HG03571 (cell line): ENCODE data around the gene SEC16A.
A peak's percentile ranks its signal among the peaks of the same experiment; 100 is the strongest.

Experiments used
- ATAC-seq: cut with Tn5 transposase; IDR thresholded peaks from one replicate; pipeline ENCODE4 v1.9.1; 2021; ENCODE audit not compliant: unreplicated experiment

Gene SEC16A

DNA sequence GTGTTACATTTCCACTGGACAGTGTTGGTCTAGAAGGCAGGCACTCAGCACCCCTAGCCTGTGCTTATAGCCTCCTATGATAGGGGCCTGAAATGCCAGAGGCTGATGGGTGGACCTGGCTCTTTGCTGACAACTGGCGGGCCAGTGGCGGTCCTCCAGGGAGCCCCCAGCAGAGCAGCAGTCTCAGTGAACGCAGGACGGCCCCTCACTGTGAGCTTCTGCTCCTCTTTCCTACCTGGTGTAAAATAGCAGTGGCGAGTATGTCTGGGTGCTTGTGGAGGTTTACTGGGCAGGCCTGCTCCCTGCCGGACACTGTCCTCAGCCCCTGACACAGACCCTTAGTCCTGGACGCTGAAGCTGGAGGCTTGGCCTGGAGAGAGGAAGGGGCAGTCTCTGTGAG is 3.3 kb upstream of the SEC16A start:
- ATAC-seq: no peak

DNA sequence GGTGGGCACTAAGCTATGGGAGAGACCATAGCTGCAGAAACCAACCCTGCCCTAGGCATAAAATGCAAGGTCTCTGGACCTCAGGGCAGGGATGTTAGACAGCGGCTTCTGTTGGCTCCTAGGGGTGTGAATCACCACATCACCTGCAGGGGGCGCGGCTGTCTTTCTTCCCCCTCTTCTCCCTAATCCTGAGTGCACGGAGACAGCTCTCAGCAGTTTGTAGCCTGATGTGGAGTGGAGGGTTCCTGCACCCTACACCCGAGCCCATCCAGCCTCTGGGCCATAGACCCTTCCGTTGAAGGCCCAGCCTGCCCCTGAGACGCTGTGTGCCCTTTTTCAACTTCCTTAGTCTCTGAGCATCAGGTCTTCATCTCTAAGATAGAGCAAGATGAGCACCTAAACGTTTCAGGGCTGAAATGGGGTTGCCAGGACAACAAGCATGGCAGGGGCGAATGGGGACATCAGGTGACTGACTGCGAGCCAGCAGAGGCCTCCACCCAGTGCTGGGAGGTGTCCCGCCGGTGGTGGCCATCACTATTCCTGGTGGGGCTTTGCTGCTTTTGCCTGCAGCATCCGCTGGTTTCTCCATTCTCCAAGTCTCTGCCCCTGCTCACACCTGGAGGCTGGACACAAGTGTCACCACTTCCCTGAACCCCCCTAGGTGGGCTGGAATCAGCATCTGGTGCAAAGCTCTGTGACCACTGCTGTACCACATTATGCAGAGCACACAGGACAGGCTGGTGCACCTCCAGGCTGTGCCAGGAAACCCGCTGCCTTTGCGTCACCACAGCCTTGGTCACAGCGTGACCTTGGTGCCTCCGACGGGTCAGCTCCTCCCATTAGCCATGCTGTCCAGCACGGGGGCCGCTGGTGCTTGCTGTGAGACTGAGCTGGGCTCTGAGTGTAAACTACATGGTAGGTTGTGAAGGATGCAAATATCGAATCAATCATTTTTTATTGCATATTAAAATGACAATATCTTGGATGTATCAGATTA is 2.5 kb upstream of the SEC16A start:
- no peak for ATAC-seq

DNA sequence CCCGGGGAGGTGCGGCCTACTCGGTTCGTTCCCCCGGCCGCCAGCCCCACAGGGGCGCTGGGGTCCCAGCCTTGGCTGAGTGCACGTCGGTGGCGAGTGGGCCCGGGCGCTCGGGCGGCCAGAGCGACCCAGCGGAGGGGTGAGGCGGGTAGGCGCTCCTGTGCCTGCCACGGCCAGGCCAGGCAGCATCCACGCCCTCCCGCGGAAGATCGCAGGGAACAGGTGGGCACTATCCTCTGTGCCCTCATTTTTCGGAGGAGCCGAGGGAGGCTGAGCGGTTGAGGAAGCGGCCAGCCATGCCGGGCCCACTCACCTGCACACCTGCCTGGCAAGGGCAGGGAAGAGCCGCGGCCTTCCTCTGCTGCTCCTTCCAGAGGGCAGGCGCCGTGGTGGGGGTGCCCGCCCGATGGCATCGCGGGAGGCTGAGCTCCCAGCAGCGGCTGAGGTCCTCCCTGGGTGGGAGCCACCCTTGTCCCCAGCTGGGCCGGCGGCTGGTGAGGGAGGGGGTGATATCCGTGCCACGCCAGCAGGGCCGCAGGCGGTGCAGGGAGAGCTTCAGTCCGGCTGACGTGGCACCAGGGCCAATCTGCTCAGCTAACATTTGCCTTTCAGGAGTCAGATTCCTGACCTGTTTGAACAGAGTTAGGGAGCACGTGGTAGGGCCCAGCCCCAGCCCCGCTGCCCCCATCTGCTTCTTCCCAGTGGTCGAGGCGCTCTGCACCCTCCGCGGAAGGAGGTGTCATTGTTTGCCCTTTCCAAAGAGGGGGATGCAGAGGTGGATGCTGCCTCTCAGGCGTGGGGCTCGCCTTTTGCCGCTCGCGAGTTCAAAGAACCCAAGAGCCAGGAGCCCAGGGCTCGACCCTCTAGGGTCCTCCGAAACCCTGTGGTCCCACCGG is 1.6 kb upstream of the SEC16A start:
- ATAC-seq: no peak

DNA sequence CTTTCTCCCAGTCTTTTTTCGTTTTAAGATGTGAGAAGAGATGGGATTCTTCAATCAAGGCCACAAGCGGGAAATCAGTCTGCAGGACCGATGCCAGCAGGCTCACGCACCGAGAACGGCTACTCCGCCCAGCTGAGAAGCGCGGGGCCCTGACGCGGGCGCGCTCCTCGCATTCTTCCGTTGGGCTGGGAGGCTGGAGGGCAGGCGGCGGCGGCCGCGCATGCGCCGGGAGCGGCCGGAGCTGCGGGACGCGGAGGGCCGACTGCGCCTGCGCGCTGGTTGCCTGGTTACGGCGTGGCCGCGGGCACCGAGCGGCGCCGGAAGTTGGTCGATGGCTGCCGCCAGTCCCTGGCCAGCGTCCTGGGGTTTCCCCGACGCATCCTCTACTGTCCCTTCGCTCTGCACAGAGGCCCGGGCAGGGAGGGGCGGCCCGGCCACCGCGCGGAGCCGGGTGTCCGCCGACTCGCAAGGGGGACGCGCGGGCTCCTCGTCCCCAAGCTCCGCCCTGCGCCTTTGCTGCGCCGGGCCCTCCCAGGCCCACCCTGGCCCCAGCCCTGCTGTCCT is 831 bp upstream of the SEC16A start:
- ATAC-seq: peak; percentile 47

DNA sequence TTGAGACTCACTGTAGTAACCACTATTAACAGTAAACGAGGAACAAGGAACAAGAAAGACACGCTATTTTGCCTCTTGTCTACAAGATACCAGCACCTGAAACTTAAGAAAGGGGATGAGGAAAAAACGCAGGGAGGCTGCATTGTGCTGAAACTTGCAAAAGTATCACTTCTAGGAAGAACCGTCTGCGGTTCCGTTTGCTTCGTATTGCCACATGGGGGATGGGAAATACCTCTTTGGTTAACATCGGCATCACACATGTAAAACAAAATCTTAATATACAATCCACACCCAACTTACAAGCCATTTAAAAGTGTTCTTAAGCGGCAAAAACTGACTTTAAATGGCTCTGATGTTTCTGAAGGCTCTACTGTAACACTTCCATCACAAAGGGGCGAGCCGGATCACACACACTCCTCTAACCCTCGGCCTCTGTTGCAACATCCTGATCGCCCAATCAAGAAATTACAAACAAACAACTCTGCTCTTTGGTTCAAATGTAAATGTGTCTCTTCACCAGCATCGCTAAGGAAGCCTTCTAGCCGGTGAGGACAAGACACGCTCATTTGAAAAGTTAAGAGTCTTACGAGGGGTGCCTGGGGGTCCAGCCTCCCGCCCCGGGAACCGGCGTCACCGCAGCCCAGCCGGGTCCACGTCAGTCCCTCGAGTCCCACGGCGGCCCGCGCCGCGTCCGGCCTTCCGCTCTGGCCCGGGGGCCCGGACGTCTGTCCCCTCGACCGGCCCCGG is 621 bp downstream of the SEC16A start:
- ATAC-seq: no peak

DNA sequence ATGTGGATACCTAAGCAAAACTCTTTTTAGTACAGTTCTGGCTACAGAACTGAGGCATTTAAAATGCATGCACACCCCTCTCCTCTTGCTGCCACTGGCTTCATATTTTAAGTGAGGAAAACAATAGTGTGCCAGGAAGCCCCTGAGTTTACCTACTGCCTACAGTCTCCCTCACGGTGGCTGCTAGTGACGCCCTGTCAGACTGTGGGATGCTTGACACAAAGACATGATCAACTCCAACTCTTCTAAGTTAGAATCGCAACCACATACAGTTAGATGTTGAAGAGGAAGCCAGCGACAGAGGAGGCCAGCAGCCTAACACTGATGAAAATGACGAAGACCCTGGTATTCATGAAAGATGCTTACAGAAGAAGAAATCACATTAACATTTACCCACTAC is 1.3 kb downstream of the SEC16A start:
- ATAC-seq: no peak

DNA sequence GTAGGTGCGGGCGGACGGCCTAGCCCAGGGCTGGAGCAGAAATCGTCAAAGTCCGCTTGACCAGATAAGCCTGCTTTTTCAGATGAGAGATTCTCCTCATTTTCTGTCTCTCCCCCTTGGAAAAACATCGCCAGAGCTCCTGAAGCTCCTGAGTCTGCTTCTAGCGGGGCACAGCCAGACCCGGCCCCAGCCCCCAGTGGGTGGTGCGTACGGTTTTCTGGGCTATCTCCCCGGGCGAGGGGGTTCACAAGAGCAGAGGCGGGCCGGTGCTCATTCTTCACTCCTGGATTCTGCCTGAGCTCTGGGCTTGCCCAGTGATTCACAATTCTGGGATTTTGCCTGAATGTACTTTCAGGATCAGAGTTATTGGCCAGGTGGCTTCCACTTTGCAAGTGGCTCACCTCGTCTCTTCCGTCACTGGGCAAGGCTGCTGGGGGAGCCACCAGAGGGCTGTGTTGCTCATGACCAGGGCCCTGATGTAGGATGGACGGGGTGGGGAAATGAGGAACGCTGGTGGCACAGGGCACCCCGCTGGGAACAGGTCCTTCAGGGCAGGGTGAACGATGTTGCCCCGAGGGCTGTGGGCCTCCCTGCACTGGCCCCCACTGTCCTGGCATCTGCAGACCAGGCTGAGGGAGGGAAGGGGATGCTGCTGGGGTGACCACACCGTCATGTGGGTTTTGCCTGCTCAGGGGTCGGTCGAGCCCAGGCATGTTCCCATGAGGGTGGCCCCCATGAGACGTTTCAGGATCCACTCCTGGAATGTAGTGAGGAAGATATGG is 6.3 kb downstream of the SEC16A start:
- ATAC-seq: no peak

DNA sequence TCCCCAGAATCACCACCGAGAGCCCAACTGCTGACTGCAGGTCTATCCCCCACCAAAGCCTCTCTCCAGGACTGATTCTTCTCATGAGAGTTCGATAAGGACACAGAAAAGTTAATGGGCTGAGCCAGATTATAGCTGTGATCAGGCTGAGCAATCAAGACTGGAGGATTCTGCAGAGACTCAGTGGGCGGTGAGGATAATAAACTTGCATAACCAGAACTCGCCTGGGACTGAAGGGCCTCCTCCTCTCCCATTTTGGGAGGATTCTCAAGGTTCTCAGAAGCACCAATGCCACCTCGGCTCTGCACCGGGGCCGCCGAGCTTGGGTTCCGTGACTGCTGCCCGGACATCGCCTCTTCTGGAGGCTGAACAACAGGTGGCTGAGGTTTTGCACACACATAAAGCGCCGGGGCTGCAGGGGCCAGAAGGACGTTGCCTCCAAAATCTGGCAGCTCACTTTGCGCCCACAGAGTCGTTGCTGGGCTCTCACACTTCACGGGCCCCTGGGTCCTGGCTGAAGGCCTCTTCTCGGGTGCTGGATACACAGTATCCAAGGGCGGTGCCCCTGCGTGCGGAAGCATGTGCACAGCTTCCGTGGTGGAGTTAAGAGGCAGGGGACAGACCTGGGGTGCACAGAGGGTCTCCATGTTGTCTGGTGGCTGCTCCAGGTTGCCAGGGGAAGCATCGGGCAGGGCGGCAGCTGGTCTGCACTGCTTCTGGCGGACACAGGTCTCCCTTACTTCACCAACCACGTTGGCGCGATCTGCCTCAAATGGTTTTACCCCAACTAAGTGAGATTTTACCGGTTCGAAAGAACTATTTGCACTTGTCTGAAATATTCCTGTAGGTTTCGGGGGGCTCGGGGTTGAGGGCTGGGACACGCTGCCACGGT is 7.6 kb downstream of the SEC16A start:
- no peak for ATAC-seq

DNA sequence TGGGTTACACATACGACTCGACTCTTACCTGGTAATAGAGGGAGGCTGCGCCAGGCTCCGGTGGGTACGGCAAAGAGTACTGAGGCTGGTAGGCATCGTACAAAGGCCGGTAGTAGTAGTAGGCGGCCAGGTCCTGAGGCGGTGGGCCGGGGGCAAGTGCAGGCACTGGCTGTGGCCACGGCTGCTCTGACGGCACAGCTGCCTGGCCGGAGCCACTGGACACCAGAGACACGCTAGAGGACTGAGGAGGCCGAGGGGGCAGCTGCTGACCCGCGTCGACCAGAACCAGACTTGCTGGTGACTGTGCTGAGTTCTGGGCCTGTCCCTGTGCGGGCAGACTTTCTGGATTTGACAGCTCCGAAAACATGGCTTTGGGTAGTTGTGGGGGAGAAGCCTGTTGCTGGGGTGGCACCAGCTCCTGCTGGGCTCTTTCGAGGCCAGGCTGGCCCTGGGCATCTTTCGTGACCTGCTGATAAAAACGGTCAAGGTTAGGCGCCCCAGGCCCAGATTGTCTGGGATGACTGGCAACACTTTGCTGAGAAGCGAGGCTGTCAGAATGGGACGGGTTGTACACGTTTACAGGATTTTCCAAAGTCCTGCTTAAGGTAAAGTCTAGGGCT is 8.7 kb downstream of the SEC16A start:
- ATAC-seq: no peak

DNA sequence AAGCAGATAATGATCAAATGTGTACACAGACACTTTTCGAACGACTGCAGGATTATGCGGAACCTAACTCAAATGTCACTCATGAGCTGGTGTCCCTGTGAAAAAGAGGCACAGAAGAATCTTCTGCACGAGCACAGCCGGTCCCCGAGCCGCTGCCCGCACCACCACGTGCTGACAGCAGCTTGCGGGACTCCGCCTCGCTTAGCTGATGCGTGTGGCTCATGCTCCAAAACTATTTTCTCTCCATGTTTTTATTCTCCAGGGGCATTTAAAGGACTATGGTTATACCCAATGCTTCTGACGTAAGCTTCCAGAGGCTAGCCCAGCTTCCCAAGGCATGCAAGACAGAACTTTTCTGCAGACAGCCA is 9.5 kb downstream of the SEC16A start:
- ATAC-seq: no peak

DNA sequence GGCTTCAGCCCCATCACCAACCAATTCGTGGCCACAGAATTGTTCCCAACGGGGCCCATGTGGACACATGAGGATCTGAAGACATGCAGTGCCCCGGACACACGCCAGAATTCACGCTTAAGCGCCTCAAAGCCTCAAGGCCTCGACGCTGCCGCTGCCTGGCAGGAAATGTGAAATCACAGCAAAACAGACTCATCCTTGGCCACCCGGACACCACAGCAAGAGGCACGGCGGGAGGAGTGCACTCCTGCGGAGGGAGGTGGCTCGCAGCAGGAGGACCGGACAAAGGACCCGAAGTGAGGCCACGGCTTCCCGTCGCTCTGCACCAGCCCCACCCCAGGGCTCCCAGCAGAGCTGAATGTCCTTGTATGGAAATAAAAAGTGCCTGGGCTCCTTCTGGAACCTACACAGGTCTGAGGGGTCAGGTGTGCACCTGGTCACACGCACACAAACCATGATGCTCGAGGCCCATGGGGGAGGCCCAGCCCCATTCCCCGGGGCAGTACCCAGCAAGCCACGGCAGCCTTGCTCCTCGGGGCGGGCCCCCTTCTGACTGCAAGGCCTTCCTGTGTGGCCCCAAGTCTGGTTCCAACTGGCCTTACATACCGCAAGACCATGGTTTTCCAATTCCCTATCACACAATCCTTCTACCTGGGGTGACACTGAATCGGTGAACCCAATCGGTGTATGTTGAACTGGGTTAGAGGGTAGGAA is 10.0 kb downstream of the SEC16A start:
- no peak for ATAC-seq

DNA sequence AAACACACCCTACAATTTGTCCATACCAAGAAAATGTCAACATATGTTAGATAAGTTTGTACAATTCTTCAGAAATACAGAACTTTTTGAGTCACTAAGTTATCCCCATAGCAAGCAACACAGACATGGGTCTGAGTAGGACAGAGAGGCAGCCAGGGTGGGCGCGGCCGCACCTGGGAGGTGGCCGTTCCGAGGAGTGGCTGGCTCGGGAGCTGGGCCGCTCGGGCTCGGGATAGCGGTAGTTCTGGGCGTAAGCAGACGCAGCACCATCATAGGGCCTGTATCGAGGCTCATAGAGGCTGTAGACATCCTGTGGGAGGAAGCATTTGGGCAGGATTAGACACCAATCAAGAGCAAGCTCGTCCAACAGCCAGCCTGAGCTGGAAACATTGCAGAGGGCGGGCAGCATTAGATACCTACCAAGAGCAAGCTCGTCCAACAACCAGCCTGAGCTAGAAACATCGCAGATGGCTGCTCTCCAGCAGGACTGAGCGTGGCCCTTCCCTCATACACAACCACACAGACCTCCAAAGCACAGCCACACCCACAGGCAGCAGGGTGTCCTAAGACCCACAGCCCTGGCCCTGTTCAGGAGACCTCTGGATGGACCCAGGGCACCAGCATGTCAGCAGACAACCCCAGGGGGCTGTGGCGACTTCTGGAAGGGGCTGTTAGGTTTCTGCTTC is 10.9 kb downstream of the SEC16A start:
- ATAC-seq: no peak

DNA sequence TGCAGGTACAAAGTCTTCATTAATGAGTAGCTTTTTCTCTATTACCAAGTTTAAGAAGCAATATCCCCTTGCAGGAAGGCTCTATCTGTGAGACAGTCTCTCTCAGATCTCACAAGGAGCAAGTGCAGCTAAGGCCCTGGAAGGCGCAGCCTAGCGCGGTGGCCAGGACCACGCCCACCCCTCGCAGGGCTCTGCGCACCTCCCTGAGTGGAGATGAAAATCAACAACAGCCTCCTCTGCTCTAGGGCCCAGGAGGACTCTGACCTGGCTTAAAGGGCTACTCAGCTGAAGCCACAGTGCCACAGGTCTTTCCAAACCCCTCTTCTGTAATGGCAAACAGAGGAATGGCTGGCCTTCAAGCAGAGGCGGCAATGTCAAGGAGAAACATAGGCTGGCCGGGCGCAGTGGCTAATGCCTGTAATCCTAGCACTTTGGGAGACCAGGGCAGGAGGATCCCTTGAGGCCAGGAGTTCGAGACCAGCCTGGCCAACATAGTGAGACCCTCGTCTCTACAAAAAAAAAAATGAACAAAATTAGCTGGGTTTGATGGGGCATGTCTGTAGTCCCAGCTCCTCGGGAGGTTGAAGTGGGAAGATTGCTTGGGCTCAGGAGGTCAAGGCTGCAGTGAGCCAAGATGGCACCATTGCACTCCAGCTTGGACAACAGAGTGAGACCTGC is 11.9 kb downstream of the SEC16A start:
- no peak for ATAC-seq

DNA sequence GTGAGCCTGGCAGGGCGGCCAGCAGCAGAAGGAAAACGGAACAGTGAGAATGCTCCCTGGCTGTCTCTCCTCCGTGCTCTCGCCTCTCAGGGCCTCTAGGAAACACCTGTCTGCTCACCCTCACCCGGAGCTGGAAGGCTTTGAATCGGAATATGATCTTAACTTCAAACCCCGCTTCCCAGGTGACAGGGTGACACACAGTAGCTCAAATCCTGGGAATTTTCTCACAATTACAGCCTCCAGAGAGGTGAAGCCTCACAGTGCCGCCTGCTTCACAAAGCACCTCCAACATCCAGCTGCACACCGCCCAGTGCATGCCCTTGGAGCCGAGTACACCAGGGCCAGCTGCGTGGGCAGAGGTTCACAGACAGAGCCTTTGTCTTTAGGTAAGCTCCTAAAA is 12.5 kb downstream of the SEC16A start:
- no peak for ATAC-seq

DNA sequence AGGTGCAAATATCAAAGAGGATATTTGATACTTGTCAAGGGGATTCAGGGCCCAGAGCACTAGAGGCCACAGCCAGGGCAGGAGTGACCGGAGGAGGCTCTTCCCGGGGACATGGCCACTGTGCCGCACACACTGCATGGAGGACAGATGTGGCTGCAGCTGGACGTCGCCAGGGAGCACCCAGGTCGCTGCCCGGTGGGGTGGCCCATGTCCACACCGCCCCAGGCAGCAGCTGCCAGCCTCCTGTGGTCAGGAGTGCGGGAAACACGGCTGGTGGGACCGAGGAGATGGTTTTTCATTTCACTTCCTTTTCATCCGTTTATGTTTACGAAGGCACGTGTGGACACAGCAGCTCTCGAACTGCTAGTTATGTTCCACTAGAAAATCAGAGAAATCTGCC is 15.1 kb downstream of the SEC16A start:
- ATAC-seq: no peak

DNA sequence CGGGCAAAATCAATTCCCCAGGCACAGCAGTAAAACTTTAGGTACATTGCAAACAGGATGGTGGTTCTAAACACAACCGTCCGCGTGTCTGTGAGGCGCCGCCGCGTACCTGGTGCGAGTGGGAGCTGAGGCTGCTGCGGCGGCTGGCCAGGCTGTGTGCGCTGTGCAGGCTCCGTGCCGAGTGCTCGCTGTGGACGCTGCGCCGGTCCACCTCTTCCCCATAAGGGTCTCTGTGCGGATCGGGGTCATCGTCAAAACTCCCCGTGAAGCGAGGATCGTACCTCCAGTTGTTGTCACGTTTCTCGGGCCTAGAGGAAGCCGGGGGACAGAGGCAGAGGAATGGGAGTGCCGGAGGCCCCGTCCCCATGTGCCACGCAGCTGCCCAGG is 16.7 kb downstream of the SEC16A start:
- ATAC-seq: no peak
